GM12872 (cell line): ENCODE measurements around the gene AZIN2.

Source experiments
- CTCF ChIP-seq: IDR thresholded peaks from 3 replicates; pipeline ENCODE4 v1.5.1; 2011; ENCODE audit warnings: low read depth, mild to moderate bottlenecking, low read length, moderate library complexity; ENCODE audit not compliant: insufficient read depth

Gene AZIN2

GRCh38 chr1:33130297-33130696 is 49.3 kb downstream of the AZIN2 start:
- no peak for TF ChIP-seq CTCF

- TF ChIP-seq CTCF = no peak
Measured at GRCh38 chr1:33131191-33131590, 50.2 kb downstream of the AZIN2 start.

GRCh38 chr1:33132549-33132948 is 51.6 kb downstream of the AZIN2 start:
- TF ChIP-seq CTCF = no peak

GRCh38 chr1:33133478-33134105 is 52.6 kb downstream of the AZIN2 start:
- TF ChIP-seq CTCF = no peak

GRCh38 chr1:33137800-33138199 is 56.8 kb downstream of the AZIN2 start:
- peak; percentile 72 for TF ChIP-seq CTCF

GRCh38 chr1:33140153-33141149 is 59.5 kb downstream of the AZIN2 start:
- no peak for TF ChIP-seq CTCF

GRCh38 chr1:33141216-33141615 is 60.3 kb downstream of the AZIN2 start:
- TF ChIP-seq CTCF = no peak
